B cell (primary cell): ENCODE results near the gene WT1.
"Not testable (repeated sequence)": the region's sequence is repeated elsewhere in the genome, so short reads cannot be mapped to it uniquely, and the experiment has no call there.

Experiments
- CTCF ChIP-seq: fragments of 200-600 bp; IDR thresholded peaks from one replicate; pipeline ENCODE4 v1.8.0; 2022; ENCODE audit warnings: antibody characterized with exemption, mild to moderate bottlenecking
- EZH2 ChIP-seq: IDR thresholded peaks from 2 replicates; pipeline ENCODE4 v1.6.1; 2012; ENCODE audit warnings: borderline replicate concordance, low read depth, mild to moderate bottlenecking, moderate library complexity, low read length; ENCODE audit not compliant: insufficient read depth, poor library complexity, severe bottlenecking

GRCh38 chr11:32471544-32471943 is 36.2 kb upstream of the WT1 start:
- not testable (repeated sequence) for TF ChIP-seq CTCF, EZH2
